Superior temporal gyrus (tissue), 1 donor: Measurements from ENCODE around the gene CHEK1.
"Not testable (repeated sequence)": the region's sequence is repeated elsewhere in the genome, so short reads cannot be mapped to it uniquely, and the experiment has no call there.

Experiments
- DNase-seq: peaks from one replicate; pipeline ENCODE4 v3.0.0-alpha.2; 2016; ENCODE audit errors: extremely low spot score

The CHEK1 gene

GRCh38 chr11:125701018-125701610 lies 76.2 kb downstream of the CHEK1 start:
- DNase-seq = no peak

DNA sequence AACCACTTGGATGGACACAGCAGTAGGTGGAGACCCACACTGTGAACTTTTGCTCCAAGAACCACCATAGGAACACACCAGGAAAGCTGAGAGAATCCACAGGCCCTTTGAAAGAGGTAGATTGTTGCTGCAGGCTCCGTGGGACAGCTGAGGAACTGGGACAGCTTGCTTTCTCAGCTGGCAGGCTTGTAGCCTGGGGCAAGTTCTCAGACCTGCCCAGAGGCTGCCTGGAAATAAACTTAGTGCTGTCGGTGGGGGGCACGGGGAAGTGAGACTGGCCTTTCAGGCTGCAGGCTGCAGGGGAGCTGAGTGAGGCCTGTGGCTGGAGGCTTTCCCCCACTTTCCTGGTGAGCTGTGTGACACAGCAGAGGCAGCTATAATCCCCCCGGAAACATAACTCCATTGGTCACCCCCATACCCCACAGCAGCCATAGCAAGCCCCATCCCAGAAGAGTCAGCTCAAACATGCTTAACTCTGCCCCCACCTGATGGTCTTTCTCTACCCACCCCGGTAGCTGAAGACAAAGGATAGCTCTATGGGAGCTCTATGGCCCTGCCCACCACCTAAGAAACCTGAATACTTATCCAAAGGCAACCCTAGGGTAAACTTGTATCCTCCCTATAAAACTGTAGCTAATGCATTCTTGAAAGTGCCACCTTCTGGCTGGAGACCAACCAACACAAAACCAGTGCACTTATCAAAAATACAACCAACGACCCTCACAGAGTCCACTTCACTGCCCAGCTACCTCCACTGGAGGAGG lies 77.1 kb downstream of the CHEK1 start:
- no peak for DNase-seq

DNA sequence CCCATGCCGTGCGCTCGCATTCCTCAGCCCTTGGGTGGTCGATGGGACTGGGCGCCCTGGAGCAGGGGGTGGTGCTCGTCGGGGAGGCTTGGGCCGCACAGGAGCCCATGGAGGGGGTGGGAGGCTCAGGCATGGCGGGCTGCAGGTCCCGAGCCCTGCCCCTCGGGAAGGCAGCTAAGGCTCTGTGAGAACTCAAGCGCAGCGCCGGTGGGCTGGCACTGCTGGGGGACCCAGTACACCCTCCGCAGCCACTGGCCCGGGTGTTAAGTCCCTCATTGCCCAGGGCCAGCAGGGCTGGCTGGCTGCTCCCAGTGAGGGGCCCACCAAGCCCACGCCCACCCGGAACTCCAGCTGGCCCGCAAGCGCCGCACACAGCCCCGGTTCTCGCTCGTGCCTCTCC lies 79.7 kb downstream of the CHEK1 start:
- not testable (repeated sequence) for DNase-seq

DNA sequence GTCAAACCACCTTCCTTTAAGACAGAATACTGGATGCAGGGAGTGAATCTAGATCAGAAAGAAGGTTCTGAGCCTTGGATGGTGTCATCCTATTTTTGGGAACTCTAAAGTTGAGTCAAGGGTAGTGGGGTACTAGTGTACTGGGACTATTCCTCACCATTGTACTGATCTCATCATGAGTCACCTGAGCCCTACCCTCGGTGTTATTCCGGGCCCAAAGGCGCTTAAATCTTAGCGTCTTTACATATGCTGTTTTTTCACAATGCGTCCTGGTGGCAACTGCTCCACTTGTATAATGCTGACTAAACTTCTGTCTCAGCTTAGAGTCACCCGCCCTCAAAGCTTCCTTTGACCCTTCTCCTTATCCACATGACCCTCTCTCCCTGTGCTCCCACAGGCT lies 95.8 kb downstream of the CHEK1 start:
- DNase-seq = no peak

DNA sequence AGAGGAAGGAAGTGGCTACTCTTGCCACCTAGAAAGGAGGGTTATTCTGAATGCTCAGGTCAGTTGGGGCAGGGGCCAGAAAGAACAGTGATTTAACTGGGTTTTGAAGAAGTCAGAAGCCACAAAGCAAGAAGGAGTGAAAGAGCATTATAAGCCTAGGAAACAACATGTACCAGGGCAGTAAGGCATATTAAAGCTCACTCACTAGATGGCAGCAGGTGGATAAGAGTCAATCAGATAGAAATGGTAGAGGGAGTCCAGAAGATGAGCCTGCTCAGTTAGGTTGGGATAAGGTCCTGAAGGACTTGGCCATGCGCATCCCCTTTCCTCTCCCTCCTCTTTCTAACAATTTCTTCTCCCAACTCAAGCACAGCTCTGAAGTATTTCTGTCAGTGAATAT lies 99.2 kb downstream of the CHEK1 start:
- DNase-seq = no peak
